SK-N-SH (cell line): ENCODE results near the gene IKZF5. TPM values are rescaled to one million over a fixed set of nuclear protein-coding genes. Genes with fewer than 3 reads are reported as not detected.

Experiments
- CTCF ChIA-PET: fragments of 300-600, 350-600 bp; formaldehyde crosslinking; extraction: SDS; loops from one replicate; lab custom pipeline; 2021; lab: Yijun Ruan, JAX
- POLR2A ChIA-PET: fragments of 350-600 bp; sonication (Branson Sonifier 250); formaldehyde crosslinking; extraction: SDS; loops from one replicate; lab custom pipeline; 2020; ENCODE audit warnings: antibody characterized with exemption, inconsistent platforms; lab: Yijun Ruan, JAX
- DNase-seq: peaks from one replicate; pipeline ENCODE4 v3.0.0; 2012
- H2AFZ ChIP-seq: fragments of 200-600 bp; sonication (generic); 2 replicates; pipeline ENCODE4 v1.8.1; 2016; ENCODE audit warnings: antibody characterized with exemption, mild to moderate bottlenecking, low read depth
- H3F3A ChIP-seq: fragments of 200-600 bp; sonication (generic); replicated peaks from 2 replicates; pipeline ENCODE3; 2016; ENCODE audit warnings: antibody characterized with exemption, mild to moderate bottlenecking; ENCODE audit not compliant: insufficient read depth
- H3K27ac ChIP-seq, 2 experiments: fragments of 200-500 bp in 1 of 2; fragments of 200-600 bp in 1 of 2; sonication (Bioruptor generic) in 1 of 2; sonication (generic), shearing (Covaris generic) in 1 of 2; 2 replicates each; pipeline versions ENCODE4 v1.5.1 to v1.6.1; 2014 to 2016; ENCODE audit warnings: low read depth in 2 of 2, inconsistent platforms in 1 of 2, low read length in 1 of 2, mild to moderate bottlenecking in 1 of 2, mixed read lengths in 1 of 2
- H3K27me3 ChIP-seq: fragments of 200-600 bp; sonication (generic), shearing (Covaris generic); 2 replicates; pipeline ENCODE4 v1.6.1; 2016; ENCODE audit warnings: mixed run types; ENCODE audit not compliant: insufficient read depth
- H3K36me3 ChIP-seq, 2 experiments: fragments of 200-500 bp in 1 of 2; fragments of 200-600 bp in 1 of 2; sonication (Bioruptor generic) in 1 of 2; sonication (generic) in 1 of 2; replicated peaks in 1 of 2; 2 replicates each; pipeline versions ENCODE3 to v1.5.1; 2014 to 2016; ENCODE audit warnings: low read length in 1 of 2, mild to moderate bottlenecking in 1 of 2; ENCODE audit not compliant: insufficient read depth in 2 of 2, control insufficient read depth in 1 of 2
- H3K4me1 ChIP-seq, 2 experiments: fragments of 200-500 bp in 1 of 2; fragments of 200-600 bp in 1 of 2; sonication (Bioruptor generic) in 1 of 2; sonication (generic), shearing (Covaris generic) in 1 of 2; 2 replicates each; pipeline versions ENCODE4 v1.5.1 to v1.6.1; 2014 to 2016; ENCODE audit warnings: low read depth in 1 of 2, low read length in 1 of 2, mixed run types in 1 of 2; ENCODE audit not compliant: insufficient read depth in 2 of 2, control insufficient read depth in 1 of 2
- H3K4me2 ChIP-seq: fragments of 200-600 bp; sonication (generic), shearing (Covaris generic); 2 replicates; pipeline ENCODE4 v1.6.1; 2017; ENCODE audit warnings: mixed run types
- H3K4me3 ChIP-seq, 2 experiments: fragments of 200-500 bp in 1 of 2; fragments of 200-600 bp in 1 of 2; sonication (Bioruptor generic) in 1 of 2; sonication (generic), shearing (Covaris generic) in 1 of 2; 2 replicates each; pipeline versions ENCODE4 v1.5.1 to v1.8.1; 2014 to 2016; ENCODE audit warnings: low read depth in 2 of 2, inconsistent platforms in 1 of 2, low read length in 1 of 2, mild to moderate bottlenecking in 1 of 2, mixed read lengths in 1 of 2, moderate library complexity in 1 of 2
- H3K79me2 ChIP-seq: fragments of 200-600 bp; sonication (generic); 2 replicates; pipeline ENCODE4 v1.8.1; 2017; ENCODE audit warnings: mild to moderate bottlenecking; ENCODE audit not compliant: insufficient read depth
- H3K9ac ChIP-seq: fragments of 200-600 bp; sonication (generic); 2 replicates; pipeline ENCODE4 v1.6.1; 2017; ENCODE audit warnings: mixed run types
- H3K9me2 ChIP-seq: fragments of 200-600 bp; sonication (generic); 2 replicates; pipeline ENCODE4 v1.6.1; 2017; ENCODE audit warnings: mixed run types
- H3K9me3 ChIP-seq: fragments of 200-600 bp; sonication (generic); 2 replicates; pipeline ENCODE4 v1.6.1; 2017; ENCODE audit warnings: mixed run types, mild to moderate bottlenecking, moderate library complexity
- H4K20me1 ChIP-seq: fragments of 200-600 bp; sonication (generic); 2 replicates; pipeline ENCODE4 v1.6.1; 2017; ENCODE audit warnings: mild to moderate bottlenecking, mixed run types; ENCODE audit not compliant: insufficient read depth
- CHD2 ChIP-seq: fragments of 150-350 bp; IDR thresholded peaks from 2 replicates; pipeline ENCODE4 v1.6.1; 2018; ENCODE audit warnings: low read length; ENCODE audit not compliant: partially characterized antibody
- EP300 ChIP-seq, 2 experiments: IDR thresholded peaks; 2 replicates each; pipeline versions ENCODE4 v1.4.0 to v1.6.1; 2012; ENCODE audit warnings: borderline replicate concordance in 1 of 2, low read depth in 1 of 2, low read length in 1 of 2
- FOSL2 ChIP-seq: IDR thresholded peaks from 2 replicates; pipeline ENCODE4 v1.4.0; 2012; ENCODE audit warnings: low read depth, mild to moderate bottlenecking, moderate library complexity, borderline replicate concordance
- GABPA ChIP-seq: IDR thresholded peaks from 2 replicates; pipeline ENCODE4 v1.4.0; 2012; ENCODE audit warnings: low read depth, mild to moderate bottlenecking
- IRF3 ChIP-seq: fragments of 150-350 bp; IDR thresholded peaks from 2 replicates; pipeline ENCODE4 v1.6.1; 2016; ENCODE audit warnings: mild to moderate bottlenecking, low read depth, low read length
- MAX ChIP-seq: IDR thresholded peaks from 2 replicates; pipeline ENCODE4 v1.4.0; 2012; ENCODE audit warnings: low read depth
- MXI1 ChIP-seq: IDR thresholded peaks from 2 replicates; pipeline ENCODE4 v1.6.1; 2012; ENCODE audit warnings: mild to moderate bottlenecking, low read depth, low read length, improper control_type of control experiment
- NRF1 ChIP-seq: IDR thresholded peaks from 2 replicates; pipeline ENCODE4 v1.6.1; 2012; ENCODE audit warnings: low read depth, mild to moderate bottlenecking, low read length
- RAD21 ChIP-seq: IDR thresholded peaks from 2 replicates; pipeline ENCODE4 v1.6.1; 2012; ENCODE audit warnings: mild to moderate bottlenecking, low read length
- RCOR1 ChIP-seq: fragments of 150-350 bp; IDR thresholded peaks from 2 replicates; pipeline ENCODE4 v1.6.1; 2017; ENCODE audit warnings: antibody characterized with exemption, low read length
- REST ChIP-seq: IDR thresholded peaks from 2 replicates; pipeline ENCODE4 v1.6.1; 2012; ENCODE audit warnings: mild to moderate bottlenecking, low read depth, low read length, moderate library complexity
- SMC3 ChIP-seq: IDR thresholded peaks from 2 replicates; pipeline ENCODE4 v1.6.1; 2012; ENCODE audit warnings: low read depth, low read length, improper control_type of control experiment
- TAF1 ChIP-seq: IDR thresholded peaks from 2 replicates; pipeline ENCODE4 v1.6.1; 2012; ENCODE audit warnings: low read depth, mild to moderate bottlenecking, low read length, moderate library complexity, borderline replicate concordance
- TCF12 ChIP-seq: IDR thresholded peaks from 2 replicates; pipeline ENCODE4 v1.4.0; 2012
- WGBS: methylation state at CpG from one replicate; pipeline ENCODE4 v1.1.6; 2017; ENCODE audit warnings: low lambda C conversion rate; 5-methylcytosine and 5-hydroxymethylcytosine counted together
- polyA plus RNA-seq, 3 experiments: library from polyadenylated mRNA; depleted of rRNA; stranded (reverse); fragments of >200 nt; gene quantifications; 2 replicates each; pipeline ENCODE4 v1.2.3, GENCODE V29; 2012
- TF ChIP-seq, protein P1 (sequence below): IDR thresholded peaks from 2 replicates; pipeline ENCODE4; 2012
- TF ChIP-seq, protein P2 (sequence below): fragments of 150-350 bp; IDR thresholded peaks from 2 replicates; pipeline ENCODE4 v1.6.1; 2017; ENCODE audit warnings: antibody characterized with exemption, low read length, low read depth, borderline replicate concordance

The IKZF5 gene
- polyA plus RNA-seq, 1 of the 3 experiments (the other 2 are of a cell fraction): 2.9 TPM

- peaks cover 0 to 5% of the 10 kb centered on the region in 2 experiments for H3K36me3 ChIP-seq
- 0 out of 2 replicates have a peak, but pooled peaks cover 16% of the 10 kb centered on the region for H3K9me3 ChIP-seq
- no peak overlapping the region for H3K4me2 ChIP-seq
- no peak for TF ChIP-seq MAX
- no peak for TF ChIP-seq IRF3
- no peak for TF ChIP-seq REST
- TF ChIP-seq GABPA: no peak
- no peak for TF ChIP-seq MXI1
- TF ChIP-seq EP300 (IDR thresholded peaks at IDR 0.05; ENCODE audit: borderline replicate concordance in 1 of 2, low read depth in 1 of 2, low read length in 1 of 2): no peak
- TF ChIP-seq TAF1: no peak
- no peak for TF ChIP-seq NRF1
- TF ChIP-seq FOSL2: no peak
- no peak for TF ChIP-seq CHD2
- TF ChIP-seq TCF12: no peak
- TF ChIP-seq SMC3: no peak
- no peak for TF ChIP-seq RCOR1
- TF ChIP-seq RAD21: no peak
- TF ChIP-seq, protein P1, sequence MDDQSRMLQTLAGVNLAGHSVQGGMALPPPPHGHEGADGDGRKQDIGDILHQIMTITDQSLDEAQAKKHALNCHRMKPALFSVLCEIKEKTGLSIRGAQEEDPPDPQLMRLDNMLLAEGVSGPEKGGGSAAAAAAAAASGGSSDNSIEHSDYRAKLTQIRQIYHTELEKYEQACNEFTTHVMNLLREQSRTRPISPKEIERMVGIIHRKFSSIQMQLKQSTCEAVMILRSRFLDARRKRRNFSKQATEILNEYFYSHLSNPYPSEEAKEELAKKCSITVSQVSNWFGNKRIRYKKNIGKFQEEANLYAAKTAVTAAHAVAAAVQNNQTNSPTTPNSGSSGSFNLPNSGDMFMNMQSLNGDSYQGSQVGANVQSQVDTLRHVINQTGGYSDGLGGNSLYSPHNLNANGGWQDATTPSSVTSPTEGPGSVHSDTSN: no peak
- TF ChIP-seq, protein P2, sequence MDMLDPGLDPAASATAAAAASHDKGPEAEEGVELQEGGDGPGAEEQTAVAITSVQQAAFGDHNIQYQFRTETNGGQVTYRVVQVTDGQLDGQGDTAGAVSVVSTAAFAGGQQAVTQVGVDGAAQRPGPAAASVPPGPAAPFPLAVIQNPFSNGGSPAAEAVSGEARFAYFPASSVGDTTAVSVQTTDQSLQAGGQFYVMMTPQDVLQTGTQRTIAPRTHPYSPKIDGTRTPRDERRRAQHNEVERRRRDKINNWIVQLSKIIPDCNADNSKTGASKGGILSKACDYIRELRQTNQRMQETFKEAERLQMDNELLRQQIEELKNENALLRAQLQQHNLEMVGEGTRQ: no peak
- TF ChIP-seq, all 33 proteins: peak for 0
- WGBS: 47% methylated on average over 3 of the region's 3 CpGs
- H3K27ac ChIP-seq: no peak overlapping the region
- H3K27me3 ChIP-seq: no peaks in the 10 kb centered on the region
- POLR2A ChIA-PET: no interaction called here
- no peaks in the 10 kb centered on the region for H3F3A ChIP-seq
- DNase-seq: no peak
- H3K4me3 ChIP-seq: no peak overlapping the region
- H3K9me2 ChIP-seq: no peaks in the 10 kb centered on the region
- no peaks in the 10 kb centered on the region for H3K4me1 ChIP-seq
- H3K79me2 ChIP-seq: no peaks in the 10 kb centered on the region
- no peak overlapping the region for H3K9ac ChIP-seq
- H2AFZ ChIP-seq: no peak overlapping the region
- CTCF ChIA-PET: interaction anchor here (0.8 kb wide), 1 partner anchor 16 kb away, joined by 3 read pairs; no protein-coding TSS in a partner anchor
- no peaks in the 10 kb centered on the region for H4K20me1 ChIP-seq
Measured at GRCh38 chr10:122962405-122962804, 46.2 kb downstream of the IKZF5 start.
